Measurements from ENCODE around the gene TMEM255B. TPM values are rescaled to one million over a fixed set of nuclear protein-coding genes. Genes with fewer than 3 reads are reported as not detected.

TMEM255B gene
- total and polyA plus RNA-seq, 9 of the 15 experiments (the other 6 are each of a cell fraction or from before 2014, with no cell fraction given) = 0.01 to 0.75 (median 0.23) TPM

- no peak overlapping the region for H2AFZ ChIP-seq (ENCODE audit: low read depth, low read length)
- H3K4me1 ChIP-seq (replicated peaks in 1 of 2; ENCODE audit: control insufficient read depth in 2 of 2, insufficient read depth in 2 of 2, low read length in 2 of 2) = peaks cover 4 to 17% of the 10 kb centered on the region in 2 experiments; a peak in 4 of 5 replicates
- no peaks in the 10 kb centered on the region for H3K79me2 ChIP-seq (ENCODE audit: control insufficient read depth, insufficient read depth, low read length)
- DNase-seq (ENCODE audit: extremely low read depth in 1 of 4, low spot score in 3 of 4) (no peak), FAIRE-seq (no peak), ATAC-seq (no peak)
- intact Hi-C loops (cut with micrococcal nuclease) = no loop called here
- no TSS peak for BruUV-seq (replicated peaks)
- in situ Hi-C loops (cut with MboI) = no loop called here
- POLR2A ChIA-PET = no interaction called here
- no peak overlapping the region for H3K27ac ChIP-seq (ENCODE audit: extremely low read depth, low read depth, low read length)
- no peaks in the 10 kb centered on the region for H3K36me3 ChIP-seq (ENCODE audit: control insufficient read depth, insufficient read depth, low read length)
- 2% methylated on average over 14 of the region's 25 CpGs for WGBS (ENCODE audit: insufficient coverage, low coverage, missing lambda C conversion rate)
- H3K9me3 ChIP-seq (replicated peaks; ENCODE audit: control insufficient read depth, insufficient read depth, low read depth, low read length) = no peaks in the 10 kb centered on the region
- no peak overlapping the region for H3K4me3 ChIP-seq
- H3K9me1 ChIP-seq (ENCODE audit: control insufficient read depth, insufficient read depth, low read length) = no peaks in the 10 kb centered on the region
- CTCF ChIA-PET (ENCODE audit: low intra/inter-chr PET ratio) = no interaction called here
- peaks cover 29 to 79% of the 10 kb centered on the region in 2 experiments for H3K27me3 ChIP-seq (ENCODE audit: control insufficient read depth in 2 of 2, insufficient read depth in 2 of 2, low read length in 2 of 2)
- H3K9ac ChIP-seq (ENCODE audit: insufficient read depth in 1 of 2, low read depth in 2 of 2, low read length in 2 of 2) = no peak overlapping the region
- no peak overlapping the region for H3K4me2 ChIP-seq (ENCODE audit: insufficient read depth, low read length)
- TF ChIP-seq CREB3L1 (IDR thresholded peaks at IDR 0.05; ENCODE audit: borderline replicate concordance, low read depth) = no peak
- H4K20me1 ChIP-seq (replicated peaks; ENCODE audit: control insufficient read depth, insufficient read depth, low read length) = 0 out of 2 replicates have a peak, but pooled peaks cover 5% of the 10 kb centered on the region
Observed at GRCh38 chr13:113763961-113764792, 5.2 kb downstream of the TMEM255B start.
